HG02943 (cell line): ENCODE results near the gene KRTAP5-8.
"Not testable (repeated sequence)": the region's sequence is repeated elsewhere in the genome, so short reads cannot be mapped to it uniquely, and the experiment has no call there.

Experiments used
- ATAC-seq: cut with Tn5 transposase; IDR thresholded peaks from one replicate; pipeline ENCODE4 v1.9.1; 2021; ENCODE audit warnings: mild to moderate bottlenecking, low read depth, moderate library complexity; ENCODE audit not compliant: unreplicated experiment

KRTAP5-8 gene

GRCh38 chr11:71505781-71506180 lies 32.0 kb upstream of the KRTAP5-8 start:
- ATAC-seq, result no peak

GRCh38 chr11:71507102-71507501 lies 30.7 kb upstream of the KRTAP5-8 start:
- no peak for ATAC-seq

GRCh38 chr11:71518506-71519471 lies 19.0 kb upstream of the KRTAP5-8 start:
- ATAC-seq, result no peak

- ATAC-seq, result no peak
Observed at GRCh38 chr11:71519546-71519945, 18.3 kb upstream of the KRTAP5-8 start.

- ATAC-seq, result no peak
Observed at GRCh38 chr11:71525188-71525937, 12.5 kb upstream of the KRTAP5-8 start.

GRCh38 chr11:71525938-71526495 lies 11.8 kb upstream of the KRTAP5-8 start:
- no peak for ATAC-seq

- ATAC-seq, result not testable (repeated sequence)
Observed at GRCh38 chr11:71526796-71527575, 10.8 kb upstream of the KRTAP5-8 start, which contains the start of gene KRTAP5-7. Gene KRTAP5-7 (plus strand): TSS chr11:71527267. CDS start chr11:71527301, 34 bp downstream.

- ATAC-seq, result no peak
Observed at GRCh38 chr11:71527576-71528210, 10.1 kb upstream of the KRTAP5-8 start.

GRCh38 chr11:71530602-71531001 lies 7.2 kb upstream of the KRTAP5-8 start:
- ATAC-seq, result no peak

GRCh38 chr11:71532036-71532610 lies 5.7 kb upstream of the KRTAP5-8 start:
- ATAC-seq, result no peak

- not testable (repeated sequence) for ATAC-seq
Observed at GRCh38 chr11:71534711-71535608, 2.9 kb upstream of the KRTAP5-8 start.

GRCh38 chr11:71535825-71536224 lies 2.0 kb upstream of the KRTAP5-8 start:
- no peak for ATAC-seq

- ATAC-seq, result no peak
Observed at GRCh38 chr11:71537537-71537936, 288 bp upstream of the KRTAP5-8 start.

- ATAC-seq, result no peak
Observed at GRCh38 chr11:71538666-71538990, 803 bp downstream of the KRTAP5-8 start.

GRCh38 chr11:71539017-71539416 lies 1.2 kb downstream of the KRTAP5-8 start:
- ATAC-seq, result no peak

GRCh38 chr11:71539971-71540370 lies 2.1 kb downstream of the KRTAP5-8 start:
- not testable (repeated sequence) for ATAC-seq

GRCh38 chr11:71540521-71541304 lies 2.9 kb downstream of the KRTAP5-8 start:
- not testable (repeated sequence) for ATAC-seq

GRCh38 chr11:71542382-71542781 lies 4.6 kb downstream of the KRTAP5-8 start:
- ATAC-seq, result no peak
